Measurements from ENCODE around the gene ANKRD29. TPM values are rescaled to one million over a fixed set of nuclear protein-coding genes. Genes with fewer than 3 reads are reported as not detected.
"Not testable (repeated sequence)": the region's sequence is repeated elsewhere in the genome, so short reads cannot be mapped to it uniquely, and the experiment has no call there.

ANKRD29 gene
- total and polyA plus RNA-seq, 7 donors, result 2.5 to 31.0 (median 4.2) TPM

DNA sequence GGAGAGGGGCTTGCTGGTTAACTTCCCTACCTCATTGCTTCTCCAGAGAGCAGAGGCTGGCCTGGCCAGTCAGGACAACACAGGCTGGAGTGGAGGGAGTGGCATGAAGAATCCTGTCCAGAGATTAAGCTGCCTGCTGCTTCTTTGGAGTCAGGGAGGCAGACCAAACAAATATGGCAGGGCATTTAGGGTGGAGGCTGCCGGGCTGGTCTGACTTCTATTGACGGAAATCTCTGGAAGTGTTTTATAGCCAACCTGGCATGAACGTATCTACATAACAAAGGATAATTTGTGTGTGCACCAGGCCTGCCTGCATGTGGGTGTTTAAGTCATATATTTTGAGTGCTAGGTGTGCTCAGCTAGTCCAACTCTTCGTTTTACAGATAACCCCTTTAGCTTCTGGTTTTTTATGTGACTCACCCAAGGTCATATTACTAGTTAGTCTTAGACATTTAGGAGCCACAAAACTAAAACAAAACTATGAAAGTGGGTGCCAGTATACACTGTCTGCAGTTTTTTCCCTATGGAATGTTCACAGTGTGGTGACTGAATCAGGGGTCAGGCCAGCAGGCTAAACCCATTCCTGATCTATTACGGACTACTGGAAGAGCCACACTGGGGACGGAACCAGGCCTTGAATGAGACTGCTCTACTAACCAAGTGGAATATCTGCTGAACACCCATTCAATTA lies 81.9 kb downstream of the ANKRD29 start:
- H3K4me3 ChIP-seq, result no peak overlapping the region
- intact Hi-C loops (cut with DNase I), result no loop called here
- H3K4me1 ChIP-seq, result peaks cover 0 to 31% (median 21%) of the 10 kb centered on the region in 4 donors
- DNase-seq, result no peak
- 45 to 80% methylated on average over 6 of the region's 6 CpGs for WGBS, 2 donors
- H3K9me3 ChIP-seq, result no peaks in the 10 kb centered on the region
- TF ChIP-seq EP300 (IDR thresholded peaks at IDR 0.05) (no peak), POLR2AphosphoS5 (IDR thresholded peaks at IDR 0.05) (no peak), CTCF (IDR thresholded peaks at IDR 0.05) (no peak), POLR2A (IDR thresholded peaks at IDR 0.05) (no peak)
- H3K27ac ChIP-seq, result no peak overlapping the region
- peaks cover 0 to 6% (median 0%) of the 10 kb centered on the region in 4 donors for H3K36me3 ChIP-seq
- no peaks in the 10 kb centered on the region for H3K27me3 ChIP-seq

DNA sequence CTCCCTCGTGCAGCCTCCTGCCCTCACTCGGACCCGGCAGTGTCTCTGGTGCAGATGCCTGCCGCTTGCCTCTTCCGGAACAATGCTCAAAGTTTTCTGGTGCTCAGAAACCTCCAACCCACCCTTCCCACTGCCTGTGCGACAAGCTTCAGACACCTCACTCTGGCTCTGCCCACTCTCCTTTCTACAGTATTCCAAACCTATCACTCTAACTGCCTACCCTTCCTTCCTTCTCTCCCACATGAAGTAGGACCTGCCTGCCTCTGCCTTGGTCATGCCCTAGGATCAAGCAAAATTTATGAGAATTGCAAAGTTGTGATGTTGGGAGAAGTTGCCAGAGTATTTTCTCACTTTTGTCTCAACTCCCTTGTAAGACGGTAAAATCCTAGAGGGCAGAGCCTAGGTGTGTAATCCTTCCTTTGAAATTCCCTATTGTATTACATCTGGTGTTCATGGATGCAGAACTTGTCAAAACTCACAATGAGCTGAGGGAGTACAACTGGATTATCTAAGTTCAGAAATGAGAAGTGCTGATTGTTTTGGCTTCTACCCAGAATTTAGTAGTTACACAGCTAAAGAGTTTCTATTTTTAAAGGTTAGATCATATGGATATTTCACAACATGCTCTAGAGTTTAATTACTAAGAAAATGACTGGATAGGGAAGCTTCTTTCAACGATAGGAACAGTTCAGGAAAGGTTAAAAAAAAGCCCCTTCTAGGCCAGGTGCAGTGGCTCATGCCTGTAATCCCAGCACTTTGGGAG lies 83.6 kb downstream of the ANKRD29 start:
- no peak for DNase-seq
- Histone ChIP-seq H3K4me1 (peaks cover 0 to 24% (median 10%) of the 10 kb centered on the region in 4 donors), H3K27me3 (no peaks in the 10 kb centered on the region), H3K36me3 (peaks cover 0 to 6% (median 0%) of the 10 kb centered on the region in 4 donors), H3K4me3 (no peak overlapping the region), H3K9me3 (no peaks in the 10 kb centered on the region), H3K27ac (no peak overlapping the region)
- intact Hi-C loops (cut with DNase I), result no loop called here
- WGBS, 2 donors, result 87 to 88% methylated on average over 8 of the region's 8 CpGs
- no peak for TF ChIP-seq CTCF (IDR thresholded peaks at IDR 0.05)
- no peak for TF ChIP-seq POLR2A (IDR thresholded peaks at IDR 0.05)
- TF ChIP-seq POLR2AphosphoS5 (IDR thresholded peaks at IDR 0.05), result no peak
- TF ChIP-seq EP300 (IDR thresholded peaks at IDR 0.05), result no peak

DNA sequence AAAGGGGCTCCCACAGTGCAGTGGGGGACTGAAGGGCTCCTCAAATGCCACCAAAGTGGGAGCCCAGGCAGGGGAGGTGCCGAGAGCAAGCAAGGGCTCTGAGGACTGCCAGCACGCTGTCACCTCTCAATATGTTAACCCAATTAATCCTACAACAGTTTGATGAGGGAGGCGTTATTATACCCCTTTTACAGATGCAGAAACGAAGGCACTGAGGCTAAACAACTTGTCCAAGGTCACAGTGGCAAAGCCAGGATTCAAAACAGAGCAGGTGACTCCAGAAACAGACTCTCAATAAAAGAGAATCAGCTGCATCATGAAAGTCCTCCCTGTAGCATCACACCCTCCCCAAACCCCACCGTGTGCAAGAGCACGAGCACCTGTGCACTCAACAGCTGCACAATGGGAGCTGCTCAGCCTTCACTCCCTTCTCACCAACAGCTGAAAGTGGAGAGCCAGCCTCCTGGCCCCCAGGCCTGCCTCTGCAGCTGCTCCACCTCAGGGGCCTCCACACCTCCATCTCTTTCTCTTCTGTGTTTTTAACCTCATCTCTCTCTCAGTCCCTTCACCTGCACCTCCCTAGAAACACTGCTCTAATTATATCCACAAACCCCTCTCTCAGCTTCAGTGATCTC lies 84.5 kb downstream of the ANKRD29 start:
- WGBS, 2 donors, result 90 to 93% methylated on average over 6 of the region's 6 CpGs
- H3K4me1 ChIP-seq, result peaks cover 0 to 22% (median 9%) of the 10 kb centered on the region in 4 donors
- no peak for DNase-seq
- TF ChIP-seq EP300 (IDR thresholded peaks at IDR 0.05), result no peak
- TF ChIP-seq CTCF (IDR thresholded peaks at IDR 0.05), result no peak
- no peak for TF ChIP-seq POLR2A (IDR thresholded peaks at IDR 0.05)
- no peak for TF ChIP-seq POLR2AphosphoS5 (IDR thresholded peaks at IDR 0.05)
- intact Hi-C loops (cut with DNase I), result no loop called here
- no peak overlapping the region for H3K27ac ChIP-seq
- H3K27me3 ChIP-seq, result no peaks in the 10 kb centered on the region
- H3K4me3 ChIP-seq, result no peak overlapping the region
- H3K9me3 ChIP-seq, result no peaks in the 10 kb centered on the region
- peaks cover 0 to 9% (median 0%) of the 10 kb centered on the region in 4 donors for H3K36me3 ChIP-seq

GRCh38 chr18:23577521-23577920 lies 85.2 kb downstream of the ANKRD29 start:
- H3K36me3 ChIP-seq, result peaks cover 0 to 16% (median 0%) of the 10 kb centered on the region in 4 donors

DNA sequence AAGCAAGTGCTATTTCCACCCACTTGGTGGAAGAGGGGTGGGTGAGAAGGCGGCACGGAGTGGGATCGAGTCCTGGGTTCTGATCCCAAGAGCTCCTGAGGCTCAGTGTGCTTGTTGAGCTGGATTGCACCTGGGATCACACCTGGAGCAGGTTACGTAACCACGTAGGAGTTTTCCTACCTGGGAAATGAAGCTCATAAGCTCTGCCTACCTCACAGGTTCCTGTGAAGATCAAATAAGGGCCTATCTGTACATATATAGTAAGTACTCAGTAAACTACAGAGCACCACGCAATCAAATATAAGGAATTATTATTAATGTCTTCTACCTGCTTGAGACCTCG lies 87.4 kb downstream of the ANKRD29 start:
- intact Hi-C loops (cut with DNase I), result no loop called here
- Histone ChIP-seq H3K27ac (no peak overlapping the region), H3K4me3 (no peak overlapping the region), H3K9me3 (no peaks in the 10 kb centered on the region), H3K36me3 (peaks cover 0 to 37% (median 3%) of the 10 kb centered on the region in 4 donors), H3K4me1 (peaks cover 0 to 22% (median 8%) of the 10 kb centered on the region in 4 donors), H3K27me3 (no peaks in the 10 kb centered on the region)
- DNase-seq, result no peak
- WGBS, 2 donors, result 96 to 97% methylated on average over 7 of the region's 7 CpGs
- no peak for TF ChIP-seq CTCF (IDR thresholded peaks at IDR 0.05)
- no peak for TF ChIP-seq POLR2AphosphoS5 (IDR thresholded peaks at IDR 0.05)
- TF ChIP-seq POLR2A (IDR thresholded peaks at IDR 0.05), result no peak
- TF ChIP-seq EP300 (IDR thresholded peaks at IDR 0.05), result no peak

More at GRCh38 chr18:23577521-23577920, 85.2 kb downstream of the ANKRD29 start:
- H3K4me1 ChIP-seq, result peaks cover 0 to 22% (median 8%) of the 10 kb centered on the region in 4 donors
- DNase-seq; H3K27ac ChIP-seq; H3K27me3 ChIP-seq; H3K4me3 ChIP-seq; H3K9me3 ChIP-seq; intact Hi-C loops (cut with DNase I): not testable (repeated sequence)
- WGBS, 2 donors, result 97 to 98% methylated on average over 23 of the region's 24 CpGs

Measured in sigmoid colon (tissue), 7 donors.